ENCODE results near the gene FGD3.

The FGD3 gene

GRCh38 chr9:93048566-93049448, 101.5 kb downstream of the FGD3 start:
- peaks cover 11% of the 10 kb centered on the region for H3K4me1 ChIP-seq (ENCODE audit: control insufficient read depth, insufficient read depth, low read length)
- H3K4me3 ChIP-seq (ENCODE audit: low read depth, low read length): no peak overlapping the region
- no peaks in the 10 kb centered on the region for H3K9me3 ChIP-seq (ENCODE audit: control insufficient read depth, insufficient read depth, low read depth, low read length)
- no peaks in the 10 kb centered on the region for H3K27me3 ChIP-seq (ENCODE audit: control insufficient read depth, insufficient read depth, low read length)
- H3K36me3 ChIP-seq (ENCODE audit: control insufficient read depth, insufficient read depth, low read length): no peaks in the 10 kb centered on the region
- H3K27ac ChIP-seq (ENCODE audit: low read depth, low read length): no peak overlapping the region
- H3K9ac ChIP-seq (ENCODE audit: low read length): no peak overlapping the region

- H3K9ac ChIP-seq (ENCODE audit: low read length): no peak overlapping the region
Observed at GRCh38 chr9:93049491-93049890, 102.2 kb downstream of the FGD3 start.

GRCh38 chr9:93050231-93050630, 102.9 kb downstream of the FGD3 start:
- H3K36me3 ChIP-seq (ENCODE audit: control insufficient read depth, insufficient read depth, low read length): no peaks in the 10 kb centered on the region
- H3K4me1 ChIP-seq (ENCODE audit: control insufficient read depth, insufficient read depth, low read length): peaks cover 16% of the 10 kb centered on the region
- no peak overlapping the region for H3K9ac ChIP-seq (ENCODE audit: low read length)
- no peak overlapping the region for H3K4me3 ChIP-seq (ENCODE audit: low read depth, low read length)
- no peak overlapping the region for H3K27ac ChIP-seq (ENCODE audit: low read depth, low read length)
- H3K9me3 ChIP-seq (ENCODE audit: control insufficient read depth, insufficient read depth, low read depth, low read length): no peaks in the 10 kb centered on the region
- no peaks in the 10 kb centered on the region for H3K27me3 ChIP-seq (ENCODE audit: control insufficient read depth, insufficient read depth, low read length)

More at GRCh38 chr9:93049491-93049890, 102.2 kb downstream of the FGD3 start:
- Histone ChIP-seq H3K9me3 (ENCODE audit: control insufficient read depth, insufficient read depth, low read depth, low read length) (no peaks in the 10 kb centered on the region), H3K4me3 (ENCODE audit: low read depth, low read length) (no peak overlapping the region), H3K4me1 (ENCODE audit: control insufficient read depth, insufficient read depth, low read length) (peaks cover 16% of the 10 kb centered on the region), H3K36me3 (ENCODE audit: control insufficient read depth, insufficient read depth, low read length) (no peaks in the 10 kb centered on the region), H3K27me3 (ENCODE audit: control insufficient read depth, insufficient read depth, low read length) (no peaks in the 10 kb centered on the region), H3K27ac (ENCODE audit: low read depth, low read length) (no peak overlapping the region)

GRCh38 chr9:93051680-93052089, 104.4 kb downstream of the FGD3 start:
- H3K4me1 ChIP-seq (ENCODE audit: control insufficient read depth, insufficient read depth, low read length): peaks cover 18% of the 10 kb centered on the region
- H3K27ac ChIP-seq (ENCODE audit: low read depth, low read length): no peak overlapping the region
- no peak overlapping the region for H3K4me3 ChIP-seq (ENCODE audit: low read depth, low read length)
- no peak overlapping the region for H3K9ac ChIP-seq (ENCODE audit: low read length)
- H3K36me3 ChIP-seq (ENCODE audit: control insufficient read depth, insufficient read depth, low read length): no peaks in the 10 kb centered on the region
- H3K9me3 ChIP-seq (ENCODE audit: control insufficient read depth, insufficient read depth, low read depth, low read length): no peaks in the 10 kb centered on the region
- H3K27me3 ChIP-seq (ENCODE audit: control insufficient read depth, insufficient read depth, low read length): no peaks in the 10 kb centered on the region

- H3K36me3 ChIP-seq (ENCODE audit: control insufficient read depth, insufficient read depth, low read length): no peaks in the 10 kb centered on the region
- H3K27ac ChIP-seq (ENCODE audit: low read depth, low read length): no peak overlapping the region
- no peak overlapping the region for H3K4me3 ChIP-seq (ENCODE audit: low read depth, low read length)
- no peaks in the 10 kb centered on the region for H3K27me3 ChIP-seq (ENCODE audit: control insufficient read depth, insufficient read depth, low read length)
- H3K4me1 ChIP-seq (ENCODE audit: control insufficient read depth, insufficient read depth, low read length): peaks cover 27% of the 10 kb centered on the region
- H3K9me3 ChIP-seq (ENCODE audit: control insufficient read depth, insufficient read depth, low read depth, low read length): no peaks in the 10 kb centered on the region
- no peak overlapping the region for H3K9ac ChIP-seq (ENCODE audit: low read length)
Observed at GRCh38 chr9:93052791-93053540, 105.6 kb downstream of the FGD3 start.

- H3K9ac ChIP-seq (ENCODE audit: low read length): no peak overlapping the region
Observed at GRCh38 chr9:93053781-93054331, 106.5 kb downstream of the FGD3 start.

GRCh38 chr9:93054758-93055704, 107.7 kb downstream of the FGD3 start:
- Histone ChIP-seq H3K9me3 (ENCODE audit: control insufficient read depth, insufficient read depth, low read depth, low read length) (no peaks in the 10 kb centered on the region), H3K4me1 (ENCODE audit: control insufficient read depth, insufficient read depth, low read length) (peaks cover 39% of the 10 kb centered on the region), H3K36me3 (ENCODE audit: control insufficient read depth, insufficient read depth, low read length) (no peaks in the 10 kb centered on the region), H3K4me3 (ENCODE audit: low read depth, low read length) (no peak overlapping the region), H3K9ac (ENCODE audit: low read length) (no peak overlapping the region), H3K27ac (ENCODE audit: low read depth, low read length) (no peak overlapping the region), H3K27me3 (ENCODE audit: control insufficient read depth, insufficient read depth, low read length) (peaks cover 5% of the 10 kb centered on the region; the same call in 1 of the 2 replicates)

More at GRCh38 chr9:93053781-93054331, 106.5 kb downstream of the FGD3 start:
- H3K4me3 ChIP-seq (ENCODE audit: low read depth, low read length): no peak overlapping the region
- H3K9me3 ChIP-seq (ENCODE audit: control insufficient read depth, insufficient read depth, low read depth, low read length): no peaks in the 10 kb centered on the region
- H3K36me3 ChIP-seq (ENCODE audit: control insufficient read depth, insufficient read depth, low read length): no peaks in the 10 kb centered on the region
- peaks cover 31% of the 10 kb centered on the region for H3K4me1 ChIP-seq (ENCODE audit: control insufficient read depth, insufficient read depth, low read length)
- no peak overlapping the region for H3K27ac ChIP-seq (ENCODE audit: low read depth, low read length)
- H3K27me3 ChIP-seq (ENCODE audit: control insufficient read depth, insufficient read depth, low read length): no peaks in the 10 kb centered on the region

- Histone ChIP-seq H3K36me3 (ENCODE audit: control insufficient read depth, insufficient read depth, low read length) (no peaks in the 10 kb centered on the region), H3K4me3 (ENCODE audit: low read depth, low read length) (no peak overlapping the region), H3K4me1 (ENCODE audit: control insufficient read depth, insufficient read depth, low read length) (peaks cover 51% of the 10 kb centered on the region), H3K9ac (ENCODE audit: low read length) (no peak overlapping the region), H3K27ac (ENCODE audit: low read depth, low read length) (no peak overlapping the region), H3K27me3 (ENCODE audit: control insufficient read depth, insufficient read depth, low read length) (peaks cover 5% of the 10 kb centered on the region; the same call in 1 of the 2 replicates), H3K9me3 (ENCODE audit: control insufficient read depth, insufficient read depth, low read depth, low read length) (no peaks in the 10 kb centered on the region)
Observed at GRCh38 chr9:93057042-93057702, 109.8 kb downstream of the FGD3 start.

- Histone ChIP-seq H3K4me3 (ENCODE audit: low read depth, low read length) (peak overlapping the region; percentile 58), H3K9ac (ENCODE audit: low read length) (no peak overlapping the region), H3K9me3 (ENCODE audit: control insufficient read depth, insufficient read depth, low read depth, low read length) (no peaks in the 10 kb centered on the region), H3K36me3 (ENCODE audit: control insufficient read depth, insufficient read depth, low read length) (no peaks in the 10 kb centered on the region), H3K4me1 (ENCODE audit: control insufficient read depth, insufficient read depth, low read length) (peaks cover 51% of the 10 kb centered on the region), H3K27ac (ENCODE audit: low read depth, low read length) (no peak overlapping the region), H3K27me3 (ENCODE audit: control insufficient read depth, insufficient read depth, low read length) (peaks cover 5% of the 10 kb centered on the region; the same call in 1 of the 2 replicates)
Observed at GRCh38 chr9:93057703-93058354, 110.5 kb downstream of the FGD3 start.
